ENCODE data around the gene ASB3.
"Not testable (repeated sequence)": the region's sequence is repeated elsewhere in the genome, so short reads cannot be mapped to it uniquely, and the experiment has no call there.

GRCh38 chr2:53829980-53830290 is 43.2 kb upstream of the ASB3 start:
- TF ChIP-seq POLR2A (IDR thresholded peaks at IDR 0.05; ENCODE audit: low read depth); CTCF (IDR thresholded peaks at IDR 0.05): not testable (repeated sequence)
